Measurements from ENCODE around the gene RASL11B.

Gene RASL11B

DNA sequence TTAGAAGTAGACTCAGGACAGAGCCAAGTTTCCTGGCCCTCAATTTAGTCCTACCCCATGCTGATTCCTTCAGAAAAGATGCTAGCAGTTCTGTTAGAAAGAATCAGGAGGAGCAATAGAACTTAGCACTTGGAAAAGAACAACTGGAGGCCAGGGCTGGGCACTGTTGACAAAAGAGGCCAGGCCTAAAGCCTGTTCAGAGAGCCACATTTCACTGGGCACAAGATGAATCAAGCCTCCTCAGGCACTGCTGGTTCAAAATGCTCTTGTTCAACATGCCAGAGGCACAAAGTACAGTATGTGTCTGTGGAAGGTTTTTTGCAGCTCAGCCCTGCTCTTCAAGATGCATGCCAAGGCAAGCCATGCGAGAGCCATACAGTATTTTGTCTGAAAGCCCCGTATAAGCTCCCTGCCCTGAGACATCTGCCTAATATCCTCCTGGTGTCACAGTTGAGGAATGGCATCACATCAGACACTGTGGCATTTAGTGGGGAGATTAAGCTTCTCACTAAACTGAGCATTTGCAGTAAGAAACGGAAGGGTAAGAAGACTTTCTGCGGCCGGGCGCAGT, 53.7 kb downstream of the RASL11B start:
- DNase-seq (ENCODE audit: low spot score) = no peak
